ENCODE data around the gene ARIH1.

ARIH1 gene

DNA sequence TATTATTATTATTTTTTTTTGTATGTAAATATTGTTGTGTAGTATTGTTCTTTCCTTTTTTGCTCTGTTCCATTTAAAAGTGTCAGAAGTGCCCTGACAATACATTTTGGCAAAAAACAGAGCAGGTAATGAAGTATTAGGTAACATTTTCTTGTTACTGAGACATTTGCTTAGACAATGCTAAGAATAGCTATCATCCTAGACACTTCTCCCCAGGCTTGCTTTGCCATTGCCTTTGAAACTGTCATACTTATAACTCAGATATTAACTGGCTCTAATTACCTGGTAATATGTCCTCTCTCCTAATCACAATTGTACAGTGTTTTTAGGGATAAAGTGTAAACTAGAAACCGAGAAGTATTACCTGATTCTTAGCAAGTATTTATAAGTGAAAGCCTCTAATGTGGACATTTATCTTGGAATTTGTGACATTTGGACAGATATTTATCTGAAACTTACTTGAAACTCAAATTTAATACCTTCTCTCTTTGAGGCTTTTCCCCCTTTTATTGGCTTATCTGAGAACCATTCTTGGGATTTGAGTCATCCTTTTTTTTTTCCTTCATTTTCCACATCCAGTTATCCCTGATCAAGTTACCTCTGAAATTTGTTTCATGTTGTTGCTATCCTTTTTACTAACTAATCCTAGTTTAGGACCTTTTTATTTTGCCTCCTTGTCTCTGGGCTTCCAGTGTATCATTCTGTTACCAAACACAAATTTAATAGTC lies 13.1 kb downstream of the ARIH1 start:
- no peak for DNase-seq

DNA sequence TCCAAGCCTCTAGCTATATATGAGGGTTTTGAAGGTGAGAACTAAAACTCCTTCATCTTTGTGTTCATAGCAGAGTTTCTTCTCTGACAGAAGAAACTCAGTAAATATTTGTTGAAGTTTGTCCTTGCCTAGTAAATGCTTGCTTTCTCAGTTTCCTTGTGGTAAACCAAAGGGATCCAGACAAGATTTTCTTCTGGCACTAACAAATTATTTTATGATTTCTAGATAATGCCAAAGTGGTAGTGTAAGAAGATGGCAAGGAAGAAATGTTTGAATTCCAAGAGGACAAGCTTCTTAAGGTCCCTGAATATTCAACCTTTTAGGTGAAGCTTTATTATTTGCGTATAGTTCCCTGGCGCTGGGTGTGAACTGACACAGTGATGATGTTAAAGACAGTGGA lies 14.4 kb downstream of the ARIH1 start:
- no peak for DNase-seq

DNA sequence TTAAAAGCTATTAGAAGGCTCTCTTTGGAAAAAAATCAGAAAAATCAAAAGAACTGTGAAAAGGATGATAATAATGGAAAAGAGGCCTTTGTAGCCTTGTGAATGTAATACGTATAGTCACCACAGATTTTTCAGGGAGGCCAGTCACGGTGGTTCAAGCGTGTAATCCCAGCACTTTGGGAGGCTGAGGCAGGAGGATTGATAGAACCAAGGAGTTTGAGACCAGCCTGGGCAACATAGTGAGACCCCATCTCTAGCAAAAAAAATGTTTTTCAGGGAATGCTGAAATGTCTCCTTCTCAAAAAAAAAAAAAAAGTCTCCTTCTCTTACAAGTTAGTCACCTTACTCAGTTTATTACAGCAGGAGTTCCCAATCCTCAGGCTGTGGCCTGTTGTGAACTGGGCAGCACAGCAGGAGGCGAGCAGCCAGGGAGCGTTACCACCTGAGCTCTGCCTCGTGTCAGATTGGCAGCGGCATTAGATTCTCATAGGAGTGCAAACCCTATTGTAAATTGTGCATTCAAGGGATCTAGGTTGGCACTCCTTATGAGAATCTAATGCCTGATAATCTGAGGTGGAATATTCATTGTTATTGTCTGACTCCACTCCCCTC lies 15.9 kb downstream of the ARIH1 start:
- no peak for DNase-seq

DNA sequence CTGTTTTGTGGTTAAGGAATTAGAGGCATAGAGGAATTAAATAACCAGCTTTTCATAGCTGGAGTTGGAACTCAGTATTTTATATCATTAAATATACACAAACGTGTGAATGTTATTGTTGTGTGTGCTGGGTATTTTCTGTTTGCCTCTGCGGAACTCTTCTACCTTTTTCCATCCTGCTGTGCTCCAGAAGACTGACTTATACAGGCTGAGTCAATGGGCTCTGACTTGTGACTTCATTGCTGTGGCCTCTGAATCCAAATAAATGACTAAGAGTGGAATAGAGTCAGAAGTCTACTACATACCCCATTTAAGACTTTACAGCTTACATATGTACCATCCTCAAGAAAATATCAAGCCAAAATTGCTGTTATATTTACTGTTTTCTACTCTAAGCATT lies 17.6 kb downstream of the ARIH1 start:
- DNase-seq, result no peak

DNA sequence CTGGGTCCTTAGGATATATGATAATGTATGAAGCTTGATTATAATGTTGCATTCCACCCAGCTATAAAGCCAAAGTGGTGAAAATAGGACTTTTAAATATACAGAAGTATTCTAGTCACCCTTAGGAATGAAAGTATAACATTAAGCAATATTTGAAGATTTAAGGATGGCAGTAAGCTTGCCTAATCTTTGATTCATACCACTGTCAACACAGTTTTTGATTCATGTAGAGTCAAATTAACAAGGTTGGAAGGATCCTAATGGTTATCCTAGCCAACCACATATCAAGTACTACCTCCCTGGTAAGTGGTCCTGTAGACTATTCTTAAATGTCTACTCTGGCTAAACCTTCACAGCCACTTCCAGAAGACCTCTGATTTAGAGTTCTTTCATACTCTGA lies 18.6 kb downstream of the ARIH1 start:
- no peak for DNase-seq

DNA sequence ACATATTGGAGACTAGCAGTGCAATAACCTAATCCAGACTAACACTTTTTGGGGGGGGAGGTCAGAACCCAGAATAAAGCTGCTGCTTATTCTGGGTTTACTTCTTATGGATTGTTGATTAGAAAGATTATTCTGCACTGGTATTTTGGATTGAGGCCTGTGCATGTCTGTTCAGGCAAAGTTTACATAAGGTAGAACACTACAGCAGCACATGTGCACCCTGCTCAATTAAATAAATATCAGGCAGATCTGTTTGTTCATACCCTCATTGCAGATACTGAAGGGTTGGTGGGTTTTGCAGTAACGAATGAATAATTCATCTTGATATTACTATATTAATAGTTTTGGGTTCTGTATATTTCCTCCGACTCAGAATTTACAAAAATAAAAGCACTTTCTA lies 19.1 kb downstream of the ARIH1 start:
- DNase-seq, result no peak

DNA sequence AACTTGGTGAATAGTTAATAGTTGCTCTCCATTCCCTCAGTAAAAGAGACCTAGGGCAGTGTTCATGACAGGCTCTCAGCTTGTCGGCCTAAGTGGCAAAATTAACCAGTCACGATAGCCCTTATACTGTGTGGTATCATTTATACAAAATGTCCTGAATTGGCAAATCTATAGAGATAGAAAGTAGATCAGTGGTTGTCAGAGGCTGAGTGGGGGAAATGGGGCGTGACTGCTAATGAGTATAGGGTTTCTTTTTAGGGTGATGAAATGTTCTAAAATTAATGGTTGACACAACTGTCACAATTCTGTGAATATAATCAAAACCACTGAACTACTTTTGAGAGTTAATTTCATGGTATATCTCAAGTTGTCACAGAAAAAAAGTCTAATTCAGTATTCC lies 20.9 kb downstream of the ARIH1 start:
- DNase-seq, result no peak

DNA sequence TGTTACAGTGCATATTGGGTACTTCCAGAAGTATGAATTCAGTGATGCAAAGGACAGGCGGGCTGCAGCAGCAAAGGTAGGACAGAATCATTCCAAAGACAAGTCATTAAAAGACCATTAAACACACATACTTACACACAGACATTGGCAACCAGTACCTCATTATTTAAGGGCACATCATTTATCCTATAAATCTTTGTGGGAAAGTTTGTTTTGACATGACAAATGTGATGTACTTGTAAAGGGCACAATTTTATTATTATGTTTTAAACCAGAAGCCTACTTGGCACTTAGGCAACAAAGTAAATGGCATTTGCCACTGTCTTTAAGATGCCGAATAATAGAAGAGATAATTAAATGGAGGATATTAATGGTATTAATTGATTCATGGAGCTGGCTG lies 22.7 kb downstream of the ARIH1 start:
- DNase-seq, result no peak

DNA sequence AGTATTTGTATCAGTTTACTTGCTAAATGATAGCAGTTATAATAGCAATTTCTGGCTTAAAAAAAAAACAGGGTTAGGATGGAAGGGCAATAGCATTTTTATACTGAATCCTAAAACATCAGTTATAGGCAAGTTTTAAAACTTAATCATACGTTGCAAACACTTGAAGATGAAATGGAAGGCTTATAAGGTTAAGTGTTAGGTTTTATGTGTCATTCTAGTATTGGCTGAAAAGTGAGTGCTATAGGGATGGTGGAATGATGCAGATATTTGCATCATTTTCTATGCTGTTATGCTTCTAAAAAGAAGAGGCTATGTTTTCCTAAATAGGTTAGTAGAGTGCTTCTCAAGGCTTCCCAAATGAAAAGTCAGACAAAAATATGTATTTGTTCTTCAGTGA lies 23.3 kb downstream of the ARIH1 start:
- DNase-seq, result no peak

DNA sequence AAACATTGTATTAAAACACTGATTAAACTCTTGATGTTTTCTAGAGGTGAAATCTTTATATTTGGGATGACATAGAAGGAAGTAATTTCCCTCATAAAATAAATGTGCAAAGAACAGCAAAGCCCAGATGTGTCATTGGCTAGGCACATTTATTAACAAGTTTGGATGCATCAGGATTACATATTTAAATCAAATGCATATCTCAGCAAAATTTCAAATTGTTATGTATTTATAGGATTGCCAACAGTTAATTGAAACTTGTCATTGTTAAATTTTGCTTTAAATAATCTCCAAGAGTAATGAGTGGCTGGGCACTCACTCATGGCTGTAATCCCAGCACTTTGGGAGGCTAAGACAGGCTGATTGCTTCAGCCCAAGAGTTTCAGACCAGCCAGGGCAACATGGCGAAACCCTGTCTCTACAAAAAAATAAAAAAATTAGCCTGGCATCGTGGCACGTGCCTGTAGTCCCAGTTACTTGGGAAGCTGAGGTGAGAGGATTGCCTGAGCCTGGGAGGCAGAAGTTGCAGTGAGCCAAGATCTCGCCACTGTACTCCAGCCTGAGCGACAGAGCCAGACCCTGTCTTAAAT lies 28.2 kb downstream of the ARIH1 start:
- DNase-seq, result no peak

DNA sequence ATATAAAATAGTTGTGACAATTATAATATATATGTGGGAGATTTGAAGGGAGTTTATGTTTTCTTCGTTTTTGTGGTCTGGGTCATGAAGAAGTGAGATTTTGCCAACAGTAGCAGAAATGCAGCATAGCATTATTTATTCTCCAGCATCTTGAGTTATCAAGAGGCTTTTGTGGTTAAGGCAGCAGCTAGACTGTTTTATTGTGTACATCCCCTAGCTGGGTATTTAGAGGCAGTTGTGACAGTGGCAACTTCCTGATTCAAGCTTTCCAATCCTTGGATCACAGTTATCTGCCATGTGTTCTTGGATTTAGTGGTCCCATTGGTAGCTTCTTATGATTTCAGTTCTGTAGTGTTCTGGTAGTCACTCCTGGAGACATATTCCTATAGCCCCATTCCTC lies 29.0 kb downstream of the ARIH1 start:
- no peak for DNase-seq

DNA sequence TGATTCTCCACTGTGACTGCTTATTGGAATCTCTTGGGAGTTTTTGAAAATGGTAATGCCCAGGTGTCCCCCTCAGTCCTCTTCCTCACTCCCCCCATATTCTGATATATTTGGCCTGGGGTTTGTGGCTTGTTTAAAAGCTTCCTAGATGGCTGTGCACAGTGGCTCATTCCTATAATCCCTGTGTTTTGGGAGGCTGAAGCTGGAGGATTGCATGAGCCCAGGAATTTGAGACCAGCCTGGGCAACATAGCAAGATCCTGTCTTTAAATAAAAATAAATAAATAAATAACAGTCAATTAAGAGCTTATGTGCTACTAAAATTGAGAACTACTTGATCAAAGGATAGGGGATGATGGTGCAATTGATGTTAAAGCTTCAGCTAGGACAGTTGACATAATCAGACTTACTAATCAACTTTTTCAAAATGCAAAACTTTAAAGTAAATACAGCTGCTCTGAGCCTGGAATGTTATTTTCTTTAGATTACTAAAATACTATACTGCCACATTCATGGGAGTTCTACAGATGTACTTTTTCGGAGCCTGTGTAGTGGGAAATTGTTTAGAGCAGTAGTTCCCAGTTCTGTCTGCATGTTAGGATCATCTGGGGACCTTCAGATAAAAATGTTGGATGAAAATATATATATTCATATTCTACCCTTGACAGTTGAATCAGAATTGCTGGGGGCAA lies 33.4 kb downstream of the ARIH1 start:
- no peak for DNase-seq

DNA sequence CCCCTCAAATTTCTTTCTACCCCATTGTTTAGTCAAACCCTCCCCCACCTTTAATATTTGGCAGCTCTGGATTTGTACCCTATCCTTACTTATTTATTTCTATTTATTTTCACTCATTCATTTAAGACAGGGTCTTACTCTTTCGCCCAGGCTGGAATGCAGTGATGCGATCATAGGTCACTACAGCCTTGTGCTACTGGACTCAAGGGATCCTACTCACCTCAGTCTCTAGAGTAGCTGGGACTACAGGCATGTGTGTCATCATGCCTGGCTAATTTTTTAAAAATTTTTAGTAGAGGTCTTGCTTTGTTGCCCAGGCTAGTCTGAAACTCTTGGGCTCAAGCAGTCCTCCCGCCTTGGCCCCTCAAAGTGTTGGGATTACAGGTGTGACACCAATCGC lies 35.4 kb downstream of the ARIH1 start:
- DNase-seq, result no peak

DNA sequence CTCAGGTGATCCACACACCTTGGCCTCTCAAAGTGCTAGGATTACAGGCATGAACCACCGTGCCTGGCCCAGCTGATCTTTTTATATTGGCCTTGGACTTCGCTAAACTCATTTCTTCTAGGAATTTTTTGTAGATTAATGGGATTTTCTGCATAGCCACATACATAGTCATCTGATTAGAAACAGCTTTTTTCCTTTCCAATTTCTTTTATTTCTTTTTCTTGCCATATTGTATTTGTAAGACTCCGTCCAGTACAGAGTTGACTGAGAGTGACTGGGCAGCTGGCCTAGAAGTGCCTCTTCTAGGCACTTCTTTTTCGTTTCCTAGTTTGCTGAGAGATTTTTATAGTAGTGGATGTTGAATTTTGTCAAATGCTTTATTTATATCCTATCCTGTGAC lies 37.4 kb downstream of the ARIH1 start:
- DNase-seq, result no peak

DNA sequence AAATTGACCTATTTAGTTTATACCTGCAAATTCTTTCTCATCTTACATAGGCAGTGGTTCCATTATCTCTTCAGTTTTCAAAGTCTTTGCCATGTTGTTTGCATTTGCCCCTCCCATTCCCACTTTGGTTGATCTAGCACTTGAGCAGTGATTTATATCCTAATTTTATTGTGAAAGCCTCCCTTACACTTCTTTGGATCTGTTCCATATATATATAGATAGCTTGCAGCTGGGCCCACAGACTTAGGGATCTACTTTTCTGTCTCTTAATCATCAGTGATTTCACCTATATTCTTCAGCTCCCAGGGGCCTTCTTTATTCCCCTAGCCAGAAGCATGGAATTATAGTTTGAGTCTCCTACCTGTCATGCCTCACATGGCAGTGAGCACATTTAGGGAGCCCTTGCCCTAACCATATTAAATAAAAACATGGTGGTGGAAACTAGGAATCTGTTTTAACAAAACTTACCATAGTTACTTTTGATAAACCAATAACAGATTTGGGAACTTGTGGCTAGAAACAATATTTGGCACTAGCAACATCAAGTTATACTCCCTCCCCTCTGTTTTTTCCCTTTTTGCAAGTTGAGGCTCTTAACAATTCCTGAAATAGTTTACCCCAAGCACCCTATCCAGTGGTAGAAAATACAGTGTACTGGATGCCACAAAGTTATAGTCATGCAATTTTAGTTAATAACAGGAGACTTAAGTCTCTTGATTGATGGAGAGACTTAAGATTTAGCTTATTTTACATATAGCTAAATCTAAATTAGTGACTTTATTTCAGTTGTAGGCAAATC lies 41.7 kb downstream of the ARIH1 start:
- DNase-seq, result peak; percentile 12

DNA sequence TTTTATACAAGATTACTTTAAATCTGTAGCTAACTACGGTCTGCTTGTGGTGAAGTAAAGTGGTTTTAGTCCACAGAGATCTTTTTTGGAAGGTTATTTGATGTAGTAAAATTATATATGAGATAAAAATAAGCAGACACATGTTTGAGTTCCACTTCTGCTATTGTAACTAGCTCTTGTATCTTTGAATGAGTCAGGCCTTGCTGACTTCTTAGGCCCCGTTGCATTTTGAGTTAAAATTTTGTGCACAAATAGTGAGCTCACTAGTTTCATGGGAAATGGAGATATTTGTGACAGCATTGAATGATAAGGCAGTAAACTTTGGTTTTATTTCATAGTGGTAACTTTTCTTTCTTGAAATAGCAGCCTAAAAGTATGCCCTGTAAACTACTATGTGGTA lies 42.6 kb downstream of the ARIH1 start:
- DNase-seq, result no peak

DNA sequence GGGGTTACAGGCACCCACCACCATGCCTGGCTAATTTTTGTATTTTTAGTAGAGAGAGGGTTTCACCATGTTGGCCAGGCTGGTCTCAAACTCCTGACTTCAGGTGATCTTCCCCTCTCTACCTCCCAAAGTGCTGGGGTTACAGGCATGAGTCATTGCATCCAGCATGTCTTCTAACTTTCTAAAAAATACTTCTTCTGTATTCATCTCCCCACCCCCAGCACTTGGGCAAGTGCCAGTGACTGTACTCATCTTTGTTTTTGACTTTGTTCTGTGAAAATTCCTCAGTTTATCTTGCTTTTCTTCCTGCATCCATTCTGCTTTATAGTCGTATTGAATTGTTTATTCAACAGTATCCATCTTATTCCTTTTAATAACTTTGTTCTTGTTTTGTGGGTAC lies 47.6 kb downstream of the ARIH1 start:
- DNase-seq, result no peak

DNA sequence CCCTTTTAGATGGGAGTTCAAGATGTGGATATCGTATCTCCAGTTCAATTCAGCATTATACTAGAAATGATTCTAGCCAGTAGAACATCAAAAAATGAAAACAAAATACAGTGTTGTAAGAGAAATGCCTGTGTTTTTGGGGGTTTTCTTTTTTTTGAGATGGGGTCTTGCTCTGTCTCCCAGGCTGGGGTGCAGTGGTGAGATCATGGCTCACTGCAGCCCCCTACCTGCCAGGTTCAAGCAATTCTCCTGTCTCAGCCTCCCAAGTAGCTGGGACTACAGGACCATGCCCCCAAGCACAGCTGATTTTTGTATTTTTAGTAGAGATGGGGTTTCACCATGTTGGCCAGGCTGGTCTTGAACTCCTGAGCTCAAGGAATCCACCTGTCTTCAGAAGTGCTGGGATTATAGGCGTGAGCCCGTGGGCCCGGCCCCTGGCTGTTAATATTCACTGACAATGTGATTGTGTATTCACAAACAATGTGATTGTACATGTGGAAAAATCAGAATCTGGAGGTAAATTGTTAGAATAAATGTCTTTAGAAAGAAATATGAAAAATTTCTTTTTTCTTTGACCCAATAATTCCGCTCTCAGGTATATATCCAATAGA lies 59.0 kb downstream of the ARIH1 start:
- DNase-seq, result no peak

DNA sequence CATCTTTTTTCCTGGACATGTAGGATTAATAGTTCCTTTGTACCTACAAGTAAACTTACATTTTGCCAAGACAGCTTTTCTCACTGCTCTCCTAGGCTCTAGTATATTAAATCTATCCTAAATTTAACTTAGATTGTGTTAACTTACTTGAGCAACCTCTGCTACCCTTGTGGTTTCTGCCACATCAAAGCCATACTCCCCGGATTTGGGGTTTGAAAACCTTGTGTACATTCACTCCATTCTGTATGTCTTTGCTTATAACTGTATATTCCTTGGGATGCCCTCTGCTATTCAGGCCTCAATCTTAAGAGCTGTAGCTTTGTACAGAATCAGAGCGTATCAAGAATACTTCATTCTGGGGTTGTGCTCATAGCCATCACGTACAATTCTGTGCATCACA lies 60.4 kb downstream of the ARIH1 start:
- no peak for DNase-seq

DNA sequence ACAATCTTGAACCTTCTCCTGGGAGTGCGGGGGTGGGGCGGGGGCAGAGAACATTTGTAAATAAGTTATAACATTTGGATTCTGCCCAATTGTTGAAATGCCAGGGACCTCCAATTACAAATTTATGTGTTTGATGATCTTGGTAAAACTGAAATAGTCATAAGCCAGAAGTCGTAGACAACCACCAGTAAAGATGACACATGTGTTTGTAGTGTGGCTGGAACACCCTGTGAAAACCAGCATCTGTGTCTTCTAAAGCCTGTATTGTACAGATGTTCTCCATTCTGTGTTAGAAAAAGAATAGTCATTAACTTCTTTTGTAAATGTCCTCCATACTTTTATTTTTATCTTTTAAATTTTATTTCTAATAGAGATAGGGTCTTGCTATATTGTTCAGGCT lies 61.8 kb downstream of the ARIH1 start:
- DNase-seq, result no peak

DNA sequence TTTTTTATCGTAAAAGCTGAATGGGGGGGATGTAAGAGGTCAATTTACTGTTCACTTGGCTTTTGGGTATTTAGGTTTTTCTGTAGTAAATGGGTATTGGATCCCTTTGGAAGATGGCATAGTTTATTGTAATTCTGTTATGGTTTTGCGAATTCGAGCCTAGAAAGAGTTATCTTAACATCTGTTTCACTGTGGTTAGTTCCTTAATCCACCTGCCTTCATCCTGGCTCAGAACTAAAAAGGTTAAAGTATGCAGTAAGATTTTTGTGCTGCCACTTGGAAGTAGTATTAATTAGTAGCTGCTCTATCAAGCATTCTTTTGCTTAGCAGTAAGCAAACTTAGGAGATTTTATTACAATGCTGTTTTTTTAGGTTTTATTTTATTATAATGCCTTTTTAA lies 62.4 kb downstream of the ARIH1 start:
- DNase-seq, result no peak

DNA sequence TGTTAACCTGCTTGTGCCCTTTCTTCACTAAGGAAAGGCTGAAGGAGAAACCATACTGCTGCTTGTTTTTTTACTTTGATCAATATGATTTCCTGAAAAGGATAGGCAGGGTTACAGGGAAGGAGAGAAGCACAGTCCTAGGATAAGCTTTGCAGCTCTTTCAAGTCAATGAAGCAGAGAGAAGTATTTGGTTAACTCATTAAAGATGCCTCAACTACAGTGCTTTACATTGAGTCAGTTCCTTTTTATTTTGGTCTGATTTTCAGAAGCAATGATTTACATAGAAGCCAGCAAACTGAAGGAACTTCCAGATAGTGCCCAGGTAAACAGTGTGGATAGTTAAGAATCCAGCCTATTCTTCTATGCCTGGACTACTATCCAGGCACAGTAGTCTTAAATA lies 64.8 kb downstream of the ARIH1 start:
- DNase-seq, result no peak
